Measurements from ENCODE around the gene PTPN14.
A peak's percentile ranks its signal among the peaks of the same experiment; 100 is the strongest.

The PTPN14 gene

DNA sequence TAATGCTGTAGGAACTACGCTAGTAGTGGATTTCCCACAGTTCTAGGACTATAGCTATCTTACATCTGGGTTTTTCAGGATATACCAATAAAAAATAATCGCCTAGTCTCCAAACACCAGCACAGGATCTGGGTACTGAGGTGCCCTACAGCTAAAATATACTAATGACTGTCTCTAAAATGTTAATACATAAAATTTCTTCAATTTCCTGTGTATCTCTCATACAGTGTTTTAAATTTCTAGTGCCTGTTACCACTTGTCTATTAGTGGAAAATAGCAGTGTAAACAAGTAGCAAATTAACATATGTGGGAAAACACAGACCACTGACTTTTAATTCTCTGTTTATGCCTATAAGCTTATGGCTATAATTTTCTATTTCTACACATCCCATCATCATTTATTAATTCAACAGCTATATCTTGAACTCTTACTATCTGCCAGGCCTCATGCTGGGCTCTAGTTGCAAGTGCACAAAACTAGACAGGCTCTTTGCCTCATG lies 16.1 kb upstream of the PTPN14 start:
- no peak overlapping the region for H3K4me3 ChIP-seq (ENCODE audit: low read depth, low read length)
- TF ChIP-seq, protein P1, sequence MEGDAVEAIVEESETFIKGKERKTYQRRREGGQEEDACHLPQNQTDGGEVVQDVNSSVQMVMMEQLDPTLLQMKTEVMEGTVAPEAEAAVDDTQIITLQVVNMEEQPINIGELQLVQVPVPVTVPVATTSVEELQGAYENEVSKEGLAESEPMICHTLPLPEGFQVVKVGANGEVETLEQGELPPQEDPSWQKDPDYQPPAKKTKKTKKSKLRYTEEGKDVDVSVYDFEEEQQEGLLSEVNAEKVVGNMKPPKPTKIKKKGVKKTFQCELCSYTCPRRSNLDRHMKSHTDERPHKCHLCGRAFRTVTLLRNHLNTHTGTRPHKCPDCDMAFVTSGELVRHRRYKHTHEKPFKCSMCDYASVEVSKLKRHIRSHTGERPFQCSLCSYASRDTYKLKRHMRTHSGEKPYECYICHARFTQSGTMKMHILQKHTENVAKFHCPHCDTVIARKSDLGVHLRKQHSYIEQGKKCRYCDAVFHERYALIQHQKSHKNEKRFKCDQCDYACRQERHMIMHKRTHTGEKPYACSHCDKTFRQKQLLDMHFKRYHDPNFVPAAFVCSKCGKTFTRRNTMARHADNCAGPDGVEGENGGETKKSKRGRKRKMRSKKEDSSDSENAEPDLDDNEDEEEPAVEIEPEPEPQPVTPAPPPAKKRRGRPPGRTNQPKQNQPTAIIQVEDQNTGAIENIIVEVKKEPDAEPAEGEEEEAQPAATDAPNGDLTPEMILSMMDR (IDR thresholded peaks at IDR 0.05; ENCODE audit: insufficient read depth, low read depth, low read length, missing control alignments) = no peak
- no peak for DNase-seq (ENCODE audit: low read depth)

DNA sequence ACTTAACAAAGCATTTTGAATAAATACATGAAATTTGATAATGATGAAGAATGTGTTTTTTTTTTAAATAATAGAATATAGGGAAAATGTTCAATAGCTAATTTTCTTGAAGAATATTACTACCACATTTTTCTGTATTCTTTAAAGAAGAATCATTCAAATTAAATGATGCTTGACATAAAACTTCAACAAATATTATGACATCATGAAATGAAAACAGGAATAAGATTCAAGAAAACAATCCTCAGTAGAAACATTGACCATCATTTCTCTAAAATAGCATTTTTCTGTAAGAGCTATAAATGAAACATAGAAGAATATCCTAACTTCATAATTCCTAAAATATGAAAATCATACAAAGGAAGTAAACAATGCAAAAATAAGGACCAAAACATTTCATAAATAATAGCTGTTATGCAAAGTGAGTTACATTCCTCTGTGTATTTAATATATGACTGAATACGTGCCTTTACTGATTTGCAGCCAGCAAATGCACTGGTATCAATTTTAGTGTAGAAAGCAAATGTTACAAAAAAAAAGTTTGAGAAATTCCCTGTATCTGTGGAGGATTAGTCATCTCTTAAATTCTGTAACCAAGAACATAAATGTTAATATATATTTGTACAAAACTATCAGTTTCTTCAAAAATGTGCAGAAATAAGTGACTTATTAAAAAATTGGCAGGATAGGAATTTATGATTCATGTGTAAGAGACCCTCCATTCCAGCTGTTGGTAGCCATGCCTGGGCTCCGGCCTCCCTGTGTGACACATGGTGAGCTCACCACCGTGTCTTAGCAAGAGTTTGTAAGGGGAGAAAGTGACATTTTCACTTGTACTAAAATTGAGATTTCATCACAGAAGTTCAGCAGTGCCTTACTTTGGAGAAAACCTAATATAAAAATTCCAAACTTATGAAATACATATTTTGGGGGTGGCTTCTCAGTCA lies 15.0 kb upstream of the PTPN14 start:
- TF ChIP-seq, protein P1 (IDR thresholded peaks at IDR 0.05; ENCODE audit: insufficient read depth, low read depth, low read length, missing control alignments) = no peak
- no peak for DNase-seq (ENCODE audit: low read depth)
- H3K4me3 ChIP-seq (ENCODE audit: low read depth, low read length) = no peak overlapping the region

DNA sequence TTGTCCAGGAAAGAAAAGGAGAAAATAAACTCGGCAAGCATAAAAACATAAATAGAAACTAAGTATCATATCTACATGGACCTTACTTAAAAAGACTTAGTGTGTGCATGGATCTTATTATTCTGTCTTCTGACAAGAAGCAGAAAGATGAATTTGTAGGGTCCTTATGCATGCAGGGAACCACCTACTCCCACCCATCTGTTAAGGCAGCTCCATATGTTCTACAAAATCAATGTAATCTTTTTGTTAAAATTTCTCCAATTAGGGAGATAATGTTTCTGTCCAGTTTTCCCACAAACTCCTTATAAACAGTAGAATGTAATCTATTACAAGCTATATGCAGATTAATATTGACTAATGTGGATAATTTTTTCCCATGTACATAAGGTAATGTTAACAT lies 13.9 kb upstream of the PTPN14 start:
- no peak overlapping the region for H3K4me3 ChIP-seq (ENCODE audit: low read depth, low read length)
- TF ChIP-seq, protein P1 (IDR thresholded peaks at IDR 0.05; ENCODE audit: insufficient read depth, low read depth, low read length, missing control alignments) = no peak
- no peak for DNase-seq (ENCODE audit: low read depth)

GRCh38 chr1:214563881-214564280 lies 12.5 kb upstream of the PTPN14 start:
- TF ChIP-seq, protein P1 (IDR thresholded peaks at IDR 0.05; ENCODE audit: insufficient read depth, low read depth, low read length, missing control alignments) = no peak
- H3K4me3 ChIP-seq (ENCODE audit: low read depth, low read length) = no peak overlapping the region
- no peak for DNase-seq (ENCODE audit: low read depth)

GRCh38 chr1:214557952-214558735 lies 6.7 kb upstream of the PTPN14 start:
- TF ChIP-seq, protein P1 (IDR thresholded peaks at IDR 0.05; ENCODE audit: insufficient read depth, low read depth, low read length, missing control alignments) = no peak
- H3K4me3 ChIP-seq (ENCODE audit: low read depth, low read length) = no peak overlapping the region
- peak; percentile 20 for DNase-seq (ENCODE audit: low read depth)

DNA sequence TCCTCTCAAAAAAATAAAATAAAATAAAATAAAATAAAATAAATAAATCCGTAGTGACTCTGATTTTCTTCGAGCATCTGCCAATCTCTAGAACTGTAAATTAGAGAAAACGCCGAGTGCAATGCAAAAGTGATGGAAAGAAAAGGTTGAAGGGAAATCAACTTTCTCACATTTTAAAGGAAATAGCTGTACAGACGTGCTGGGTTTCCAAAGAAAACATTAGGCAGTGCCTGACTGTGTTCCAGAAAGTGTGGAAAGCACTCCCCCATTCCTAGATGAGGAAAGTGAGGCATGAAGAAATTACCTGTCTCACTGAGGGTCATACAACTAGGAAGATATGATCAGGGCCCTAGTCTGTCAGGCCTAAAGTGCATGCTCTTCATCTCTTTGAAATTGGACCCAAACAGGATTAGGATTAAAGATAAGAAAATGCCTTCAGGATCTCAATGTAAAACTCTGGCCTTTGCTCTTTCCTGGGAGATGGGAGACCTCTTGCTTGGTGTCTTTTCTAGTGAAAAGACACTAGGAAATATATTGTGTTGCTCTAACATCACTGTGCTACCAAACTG lies 1.8 kb upstream of the PTPN14 start:
- TF ChIP-seq, protein P1 (IDR thresholded peaks at IDR 0.05; ENCODE audit: insufficient read depth, low read depth, low read length, missing control alignments) = no peak
- no peak for DNase-seq (ENCODE audit: low read depth)
- H3K4me3 ChIP-seq (ENCODE audit: low read depth, low read length) = no peak overlapping the region
